ENCODE measurements around the gene UTS2B. TPM values are rescaled to one million over a fixed set of nuclear protein-coding genes. Genes with fewer than 3 reads are reported as not detected.

Gene UTS2B
- total and polyA plus RNA-seq, 2 of the 4 experiments (the other 2 are of a cell fraction), result 0.72 to 0.79 TPM

- no peak overlapping the region for H3K4me3 ChIP-seq (ENCODE audit: insufficient read depth, low read depth, low read length)
- H2AK9ac ChIP-seq (replicated peaks; ENCODE audit: low read depth, low read length, poor library complexity), result no peak overlapping the region
- no peaks in the 10 kb centered on the region for H3K9me3 ChIP-seq (ENCODE audit: control insufficient read depth, insufficient read depth, low read length)
- intact Hi-C loops (cut with micrococcal nuclease) (no loop called here), dilution Hi-C loops (cut with HindIII; ENCODE audit: low sequenced_read_pairs, unreplicated experiment) (no loop called here), in situ Hi-C loops (cut with MboI; ENCODE audit: low sequenced_read_pairs) (loop anchor here (25.0 kb wide), 1 partner anchor 1542 kb away; no protein-coding TSS in a partner anchor)
- no peak overlapping the region for H2BK15ac ChIP-seq (ENCODE audit: low read depth, low read length)
- no peak overlapping the region for H3K18ac ChIP-seq (ENCODE audit: low read depth, low read length)
- POLR2A ChIA-PET (ENCODE audit: unreplicated experiment), result no interaction called here
- H3K27me3 ChIP-seq (ENCODE audit: control insufficient read depth, insufficient read depth, low read length), result no peaks in the 10 kb centered on the region
- H3K27ac ChIP-seq (ENCODE audit: insufficient read depth, low read length), result no peak overlapping the region
- no peak overlapping the region for H2BK120ac ChIP-seq (ENCODE audit: low read depth, low read length)
- CTCF ChIA-PET, result no interaction called here
- peaks cover 3 to 51% of the 10 kb centered on the region in 2 experiments; a peak in 2 of 4 replicates for H3K79me1 ChIP-seq (ENCODE audit: low read depth in 1 of 2, low read length in 2 of 2)
- BruUV-seq (replicated peaks), result no TSS peak
- H3K4me2 ChIP-seq (ENCODE audit: low read depth, low read length), result peak overlapping the region; percentile 17; the same call in 1 of the 2 replicates
- WGBS, 2 experiments (ENCODE audit: extremely low coverage in 2 of 2, insufficient read length in 1 of 2), result no CpG with 5 or more reads among the region's 5 CpGs
- H4K5ac ChIP-seq (ENCODE audit: low read depth, low read length), result no peak overlapping the region
- no peak overlapping the region for H2AFZ ChIP-seq (replicated peaks; ENCODE audit: low read length, poor library complexity)
- H3K14ac ChIP-seq (replicated peaks; ENCODE audit: low read depth, low read length), result no peak overlapping the region
- peak overlapping the region; percentile 29 for H2BK5ac ChIP-seq (ENCODE audit: low read depth, low read length, poor library complexity, severe bottlenecking)
- H2AK5ac ChIP-seq (ENCODE audit: low read depth, low read length), result no peak overlapping the region
- H4K8ac ChIP-seq (ENCODE audit: low read depth in 2 of 2, low read length in 2 of 2), result no peak overlapping the region
- H4K91ac ChIP-seq (ENCODE audit: insufficient read depth, low read depth, low read length), result no peak overlapping the region
- H3K56ac ChIP-seq (ENCODE audit: extremely low read depth, insufficient read depth, low read length), result no peak overlapping the region
- peaks cover 18% of the 10 kb centered on the region for H3K4me1 ChIP-seq (ENCODE audit: control insufficient read depth, insufficient read depth, low read length)
- H2BK20ac ChIP-seq (ENCODE audit: low read depth, low read length), result no peak overlapping the region
- H3K9ac ChIP-seq (ENCODE audit: low read depth, low read length), result no peak overlapping the region
- no peak for ATAC-seq (ENCODE audit: low read depth)
- TF ChIP-seq NFE2L2 (IDR thresholded peaks at IDR 0.05; ENCODE audit: low read depth, low read length) (peak; percentile 18; the same call in 1 of the 2 replicates), BHLHE40 (IDR thresholded peaks at IDR 0.05; ENCODE audit: low read depth, low read length) (no peak), RCOR1 (IDR thresholded peaks at IDR 0.05; ENCODE audit: insufficient replicate concordance, low read length) (no peak), MAFK (IDR thresholded peaks at IDR 0.05; ENCODE audit: low read depth, low read length) (peak; percentile 44; the same call in 1 of the 2 replicates)
- H3K36me3 ChIP-seq (ENCODE audit: control insufficient read depth, insufficient read depth, low read length), result no peaks in the 10 kb centered on the region; the same call in 1 of the 2 replicates
- H3K9me1 ChIP-seq (ENCODE audit: insufficient read depth, low read length), result peaks cover 8% of the 10 kb centered on the region
- no peak overlapping the region for H3K23ac ChIP-seq (ENCODE audit: low read depth, low read length)
- no peak for DNase-seq
- H4K20me1 ChIP-seq (ENCODE audit: insufficient read depth, low read length), result peaks cover 46% of the 10 kb centered on the region; the same call in 1 of the 2 replicates
- H3K4ac ChIP-seq (ENCODE audit: low read depth, low read length), result no peak overlapping the region
Measured at GRCh38 chr3:191345334-191345733, 15.0 kb upstream of the UTS2B start.

All from IMR-90 (cell line).